ENCODE data around the gene TK1.

The TK1 gene

DNA sequence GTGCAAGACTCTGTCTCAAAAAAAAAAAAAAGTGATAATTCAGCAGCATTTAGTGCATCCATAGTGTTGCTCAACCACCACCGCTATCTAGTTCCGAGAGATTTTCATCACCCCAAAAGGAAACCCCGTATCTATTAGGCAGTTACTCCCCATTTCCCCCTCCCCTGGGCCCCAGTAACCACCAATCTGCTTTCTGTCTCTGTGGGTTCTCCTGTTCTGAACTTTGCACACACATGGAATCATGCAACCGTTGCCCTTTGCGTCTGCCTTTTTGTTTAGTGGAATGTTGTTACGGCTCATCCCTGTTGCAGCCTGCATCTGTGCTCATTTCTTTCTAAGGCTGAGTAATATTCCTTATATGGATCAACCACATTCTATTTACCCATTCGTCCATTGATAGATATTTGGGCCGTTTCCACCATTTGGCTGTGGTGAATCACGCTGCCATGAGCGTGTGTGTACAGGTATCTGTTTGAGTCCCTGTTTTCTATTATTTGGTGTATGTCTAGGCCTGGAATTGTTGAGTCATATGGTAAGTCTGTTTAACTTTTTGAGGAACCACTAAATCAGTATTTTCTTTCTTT lies 27.2 kb downstream of the TK1 start:
- no peak overlapping the region for H3K4me3 ChIP-seq (ENCODE audit: low read length)
- no peaks in the 10 kb centered on the region for H3K36me3 ChIP-seq (ENCODE audit: control insufficient read depth, low read depth, low read length)
- no peaks in the 10 kb centered on the region for H3K4me1 ChIP-seq (ENCODE audit: control insufficient read depth, low read depth, low read length)
- H3K27me3 ChIP-seq (ENCODE audit: control insufficient read depth, insufficient read depth, low read length) = no peaks in the 10 kb centered on the region
- no peak overlapping the region for H3K27ac ChIP-seq (ENCODE audit: low read length)
- H3K9me3 ChIP-seq (ENCODE audit: control insufficient read depth, low read depth, low read length) = no peaks in the 10 kb centered on the region
- no peak overlapping the region for H3K9ac ChIP-seq (ENCODE audit: low read length)

DNA sequence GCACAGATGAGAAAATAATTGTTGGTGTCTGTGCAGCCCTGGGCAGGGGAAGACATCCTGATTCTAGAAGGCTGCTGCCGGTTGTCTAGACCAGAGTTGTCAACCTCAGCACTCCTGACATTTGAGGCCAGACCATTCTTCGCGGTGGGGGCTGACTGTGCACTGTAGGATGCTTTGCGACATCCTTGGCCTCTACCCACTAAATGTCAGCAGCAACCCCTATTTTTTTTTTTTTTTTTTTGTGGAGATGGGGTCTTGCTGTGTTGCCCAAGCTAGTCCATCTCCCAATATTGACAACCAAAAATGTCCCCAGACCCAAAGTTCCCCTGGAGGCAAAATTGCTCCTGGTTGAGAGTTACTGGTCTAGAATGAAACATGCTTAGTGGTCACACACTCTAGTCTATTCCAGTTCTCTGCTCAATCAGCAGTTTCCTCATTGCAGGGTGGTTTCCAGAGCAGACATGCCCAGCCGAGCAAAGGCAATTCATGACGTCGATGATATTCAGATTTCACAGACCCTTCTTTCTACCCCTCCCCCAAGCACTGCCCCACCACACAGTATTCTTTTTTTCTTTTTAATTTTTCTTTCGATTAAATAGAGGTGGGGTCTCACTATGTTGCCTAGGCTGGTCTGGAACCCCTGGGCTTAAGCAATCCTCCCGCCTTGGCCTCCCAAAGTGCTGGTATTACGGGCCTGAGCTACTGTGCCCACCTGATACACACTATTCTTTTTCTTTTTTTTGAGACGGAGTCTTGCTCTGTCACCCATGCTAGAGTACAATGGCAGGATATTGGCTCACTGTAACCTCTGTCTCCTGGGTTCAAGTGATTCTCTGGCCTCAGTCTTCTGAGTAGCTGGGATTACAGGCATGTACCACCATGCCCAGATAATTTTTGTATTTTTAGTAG lies 31.7 kb downstream of the TK1 start:
- Histone ChIP-seq H3K27ac (ENCODE audit: low read length) (no peak overlapping the region), H3K4me1 (ENCODE audit: control insufficient read depth, low read depth, low read length) (no peaks in the 10 kb centered on the region), H3K36me3 (ENCODE audit: control insufficient read depth, low read depth, low read length) (no peaks in the 10 kb centered on the region), H3K9ac (ENCODE audit: low read length) (no peak overlapping the region), H3K27me3 (ENCODE audit: control insufficient read depth, insufficient read depth, low read length) (no peaks in the 10 kb centered on the region), H3K9me3 (ENCODE audit: control insufficient read depth, low read depth, low read length) (no peaks in the 10 kb centered on the region), H3K4me3 (ENCODE audit: low read length) (no peak overlapping the region)

DNA sequence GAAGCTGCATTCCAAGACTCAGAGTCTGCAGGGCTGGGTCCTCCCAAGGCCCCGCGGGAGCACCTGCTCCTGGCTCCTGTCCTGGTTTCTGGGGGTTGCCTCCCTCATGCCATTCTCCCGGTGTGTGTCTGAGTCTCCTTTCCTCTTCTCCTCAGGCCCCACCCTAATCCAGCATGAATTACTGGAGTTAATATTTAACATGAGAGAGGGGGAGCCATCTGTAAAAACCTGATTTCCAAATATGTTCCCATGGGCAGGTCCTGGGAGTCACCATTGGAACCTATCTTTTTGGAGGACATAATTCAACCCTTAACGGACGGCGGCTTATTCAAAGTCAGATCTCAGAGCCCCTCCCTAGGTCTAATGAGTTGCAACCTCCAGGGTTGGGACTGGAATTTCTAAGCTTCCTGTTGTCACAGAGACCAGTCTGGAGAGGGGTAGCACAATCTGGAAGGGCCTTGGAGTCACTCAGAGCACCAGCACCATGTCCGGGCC lies 35.3 kb downstream of the TK1 start:
- H3K27ac ChIP-seq (ENCODE audit: low read length) = no peak overlapping the region
- H3K4me1 ChIP-seq (ENCODE audit: control insufficient read depth, low read depth, low read length) = no peaks in the 10 kb centered on the region
- no peaks in the 10 kb centered on the region for H3K36me3 ChIP-seq (ENCODE audit: control insufficient read depth, low read depth, low read length)
- no peak overlapping the region for H3K9ac ChIP-seq (ENCODE audit: low read length)
- H3K27me3 ChIP-seq (ENCODE audit: control insufficient read depth, insufficient read depth, low read length) = no peaks in the 10 kb centered on the region
- H3K4me3 ChIP-seq (ENCODE audit: low read length) = no peak overlapping the region
- no peaks in the 10 kb centered on the region for H3K9me3 ChIP-seq (ENCODE audit: control insufficient read depth, low read depth, low read length)

DNA sequence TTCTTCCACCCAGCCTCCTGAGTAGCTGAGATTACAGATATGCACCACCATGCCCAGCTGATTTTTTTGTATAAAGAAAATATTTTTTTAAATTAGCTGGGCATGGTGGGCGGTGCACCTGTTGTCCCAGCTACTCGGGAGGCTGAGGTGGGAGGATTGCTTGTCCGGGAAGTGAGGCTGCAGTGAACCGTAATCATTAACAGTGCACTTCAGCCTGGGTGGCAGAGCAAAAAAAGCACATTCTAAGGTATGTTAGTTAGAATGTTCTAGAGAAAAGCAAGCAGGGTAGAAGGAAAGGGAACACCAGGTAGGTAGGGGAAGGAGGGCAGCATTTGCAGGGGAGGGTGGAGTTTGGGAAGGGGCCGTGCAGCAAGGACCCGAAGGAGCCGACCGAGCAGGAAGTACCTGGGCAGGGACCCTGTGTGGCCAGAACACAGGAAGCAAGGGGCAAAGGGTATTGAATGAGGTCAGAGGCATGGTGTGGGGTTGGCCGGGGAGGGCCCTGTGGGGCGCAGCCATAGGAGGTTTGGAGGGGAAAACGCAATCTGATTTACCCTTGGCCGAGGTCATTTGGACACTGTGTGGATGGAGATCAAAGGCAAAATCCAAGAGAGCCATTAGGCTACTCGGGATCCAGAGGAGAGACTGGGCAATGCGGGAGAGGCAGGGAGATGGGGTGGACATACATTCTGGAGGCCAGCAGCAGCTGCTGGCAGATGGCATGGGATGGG lies 38.4 kb downstream of the TK1 start:
- Histone ChIP-seq H3K9ac (ENCODE audit: low read length) (no peak overlapping the region), H3K27ac (ENCODE audit: low read length) (no peak overlapping the region), H3K27me3 (ENCODE audit: control insufficient read depth, insufficient read depth, low read length) (no peaks in the 10 kb centered on the region), H3K4me1 (ENCODE audit: control insufficient read depth, low read depth, low read length) (no peaks in the 10 kb centered on the region), H3K36me3 (ENCODE audit: control insufficient read depth, low read depth, low read length) (no peaks in the 10 kb centered on the region), H3K4me3 (ENCODE audit: low read length) (no peak overlapping the region), H3K9me3 (ENCODE audit: control insufficient read depth, low read depth, low read length) (no peaks in the 10 kb centered on the region)

DNA sequence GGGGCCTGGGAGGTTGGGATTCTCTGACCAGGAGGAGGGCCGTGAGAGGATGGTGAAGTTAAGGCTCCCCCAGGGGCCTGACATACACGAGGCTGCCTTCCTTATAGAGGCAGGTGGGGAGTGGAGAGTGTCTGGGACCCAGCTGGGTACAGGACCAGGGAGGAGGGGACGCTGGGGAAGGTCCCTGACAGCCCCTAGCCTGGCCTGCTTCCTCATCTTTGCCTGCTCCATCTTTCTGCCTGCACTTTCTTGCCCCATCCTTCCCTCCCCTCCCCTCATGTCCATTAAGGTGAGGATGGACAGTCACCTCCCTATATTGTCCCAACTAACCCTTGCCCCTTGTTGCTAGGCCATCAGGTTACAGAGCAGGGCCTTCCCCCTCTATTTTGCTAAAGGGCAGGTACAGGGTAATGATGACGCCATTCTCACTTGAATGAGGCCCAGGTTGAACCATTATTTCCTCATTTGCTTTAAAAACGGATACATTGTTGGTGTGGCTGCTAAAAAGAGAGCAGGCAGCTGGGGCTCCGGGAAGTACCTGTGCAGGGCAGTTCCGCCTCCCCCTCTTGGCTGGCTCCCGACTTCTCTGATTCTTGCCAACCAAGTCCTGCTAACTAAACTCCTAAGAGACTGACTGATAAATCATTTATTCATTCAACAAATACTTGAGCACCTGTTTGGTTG lies 39.4 kb downstream of the TK1 start:
- Histone ChIP-seq H3K27me3 (ENCODE audit: control insufficient read depth, insufficient read depth, low read length) (no peaks in the 10 kb centered on the region), H3K9ac (ENCODE audit: low read length) (no peak overlapping the region), H3K4me3 (ENCODE audit: low read length) (no peak overlapping the region), H3K4me1 (ENCODE audit: control insufficient read depth, low read depth, low read length) (no peaks in the 10 kb centered on the region), H3K9me3 (ENCODE audit: control insufficient read depth, low read depth, low read length) (no peaks in the 10 kb centered on the region), H3K27ac (ENCODE audit: low read length) (no peak overlapping the region), H3K36me3 (ENCODE audit: control insufficient read depth, low read depth, low read length) (no peaks in the 10 kb centered on the region)

DNA sequence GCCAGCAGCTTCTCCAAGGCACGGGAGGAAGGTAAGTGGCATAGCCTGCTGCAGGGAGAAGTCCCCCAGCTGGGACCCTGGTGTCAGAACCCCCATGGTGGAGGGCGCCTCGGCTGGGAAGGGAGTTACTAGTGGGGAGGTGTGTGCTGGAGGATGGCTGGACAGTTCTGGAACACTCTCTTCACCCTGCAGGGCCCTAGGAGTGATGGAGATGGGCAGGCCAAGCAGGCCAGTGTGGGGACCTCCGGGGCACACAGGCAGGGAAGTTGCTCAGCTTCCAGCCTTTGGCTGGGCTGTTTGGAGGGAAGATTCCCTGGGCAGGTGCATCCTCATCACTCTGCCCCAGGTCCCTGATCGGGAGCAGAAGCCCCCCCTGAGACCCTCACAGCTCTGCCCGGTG lies 40.0 kb downstream of the TK1 start:
- Histone ChIP-seq H3K36me3 (ENCODE audit: control insufficient read depth, low read depth, low read length) (no peaks in the 10 kb centered on the region), H3K4me1 (ENCODE audit: control insufficient read depth, low read depth, low read length) (no peaks in the 10 kb centered on the region), H3K4me3 (ENCODE audit: low read length) (no peak overlapping the region), H3K27me3 (ENCODE audit: control insufficient read depth, insufficient read depth, low read length) (no peaks in the 10 kb centered on the region), H3K9me3 (ENCODE audit: control insufficient read depth, low read depth, low read length) (no peaks in the 10 kb centered on the region), H3K9ac (ENCODE audit: low read length) (no peak overlapping the region), H3K27ac (ENCODE audit: low read length) (no peak overlapping the region)

DNA sequence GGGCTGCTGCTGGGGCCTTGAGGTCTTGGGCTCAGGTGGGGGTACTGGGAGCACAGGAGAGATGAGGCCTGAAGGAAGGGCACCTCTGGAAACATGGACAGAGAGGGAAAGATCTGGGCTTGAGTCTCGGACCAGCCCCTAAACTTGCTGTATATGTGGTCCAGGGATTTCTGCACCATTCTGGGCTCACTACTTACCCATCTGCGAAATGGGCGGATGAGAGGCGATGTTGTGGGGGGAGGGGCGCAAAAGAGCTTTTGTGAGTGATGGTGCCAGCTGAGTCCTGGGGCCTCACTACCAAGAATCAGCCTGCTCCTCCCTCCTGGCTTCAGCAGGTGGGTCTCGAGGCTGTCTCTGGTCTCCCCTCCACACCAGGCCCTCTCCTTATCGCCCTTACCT lies 40.4 kb downstream of the TK1 start:
- Histone ChIP-seq H3K9me3 (ENCODE audit: control insufficient read depth, low read depth, low read length) (no peaks in the 10 kb centered on the region), H3K36me3 (ENCODE audit: control insufficient read depth, low read depth, low read length) (no peaks in the 10 kb centered on the region), H3K27me3 (ENCODE audit: control insufficient read depth, insufficient read depth, low read length) (no peaks in the 10 kb centered on the region), H3K4me1 (ENCODE audit: control insufficient read depth, low read depth, low read length) (no peaks in the 10 kb centered on the region), H3K9ac (ENCODE audit: low read length) (no peak overlapping the region), H3K27ac (ENCODE audit: low read length) (no peak overlapping the region), H3K4me3 (ENCODE audit: low read length) (no peak overlapping the region)

DNA sequence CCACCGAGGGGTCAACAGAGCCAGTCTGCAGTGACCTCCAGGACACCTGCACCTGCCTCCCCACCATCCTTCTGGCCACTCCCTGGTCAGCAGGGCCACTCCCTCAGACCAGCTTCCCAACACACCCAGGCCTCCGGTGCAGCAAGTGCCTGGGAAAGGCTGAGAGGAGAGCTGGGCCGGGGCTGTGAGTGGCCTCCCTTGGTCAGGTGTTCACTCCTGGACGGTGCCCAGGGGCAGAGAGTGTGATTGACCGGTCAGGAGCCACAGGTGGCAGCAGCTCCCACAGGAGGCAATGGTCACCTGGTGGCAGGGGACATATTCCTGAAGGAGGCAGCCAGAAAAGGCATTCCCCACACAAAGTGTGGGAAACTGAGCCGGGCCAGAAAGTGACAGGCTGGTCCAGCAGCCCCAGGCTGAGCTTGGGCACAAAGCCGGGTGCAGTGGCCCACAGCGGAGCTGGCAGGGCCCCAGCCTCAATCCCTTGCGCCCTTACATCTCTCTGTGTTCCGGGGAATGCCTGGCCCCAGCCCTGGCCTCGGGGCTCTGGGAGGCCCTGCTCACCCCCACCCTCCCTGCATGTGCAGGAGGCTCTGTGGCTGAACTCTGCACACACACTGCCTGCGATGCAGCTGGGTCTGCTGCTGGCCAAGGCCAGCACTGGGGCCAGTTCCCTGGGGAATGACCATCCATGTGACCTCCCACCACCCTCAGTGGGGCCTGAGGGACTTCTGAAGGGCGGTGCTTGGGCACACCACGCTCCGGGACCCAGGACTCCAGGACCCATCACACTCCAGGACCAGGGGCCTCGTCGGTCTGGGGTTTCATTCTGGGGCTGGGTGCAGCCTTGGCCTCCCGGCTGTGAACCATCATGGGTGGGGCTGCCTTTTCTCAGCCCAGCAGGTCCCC lies 41.9 kb downstream of the TK1 start:
- Histone ChIP-seq H3K4me1 (ENCODE audit: control insufficient read depth, low read depth, low read length) (no peaks in the 10 kb centered on the region), H3K27ac (ENCODE audit: low read length) (no peak overlapping the region), H3K9ac (ENCODE audit: low read length) (no peak overlapping the region), H3K27me3 (ENCODE audit: control insufficient read depth, insufficient read depth, low read length) (no peaks in the 10 kb centered on the region), H3K36me3 (ENCODE audit: control insufficient read depth, low read depth, low read length) (no peaks in the 10 kb centered on the region), H3K4me3 (ENCODE audit: low read length) (no peak overlapping the region), H3K9me3 (ENCODE audit: control insufficient read depth, low read depth, low read length) (no peaks in the 10 kb centered on the region)

DNA sequence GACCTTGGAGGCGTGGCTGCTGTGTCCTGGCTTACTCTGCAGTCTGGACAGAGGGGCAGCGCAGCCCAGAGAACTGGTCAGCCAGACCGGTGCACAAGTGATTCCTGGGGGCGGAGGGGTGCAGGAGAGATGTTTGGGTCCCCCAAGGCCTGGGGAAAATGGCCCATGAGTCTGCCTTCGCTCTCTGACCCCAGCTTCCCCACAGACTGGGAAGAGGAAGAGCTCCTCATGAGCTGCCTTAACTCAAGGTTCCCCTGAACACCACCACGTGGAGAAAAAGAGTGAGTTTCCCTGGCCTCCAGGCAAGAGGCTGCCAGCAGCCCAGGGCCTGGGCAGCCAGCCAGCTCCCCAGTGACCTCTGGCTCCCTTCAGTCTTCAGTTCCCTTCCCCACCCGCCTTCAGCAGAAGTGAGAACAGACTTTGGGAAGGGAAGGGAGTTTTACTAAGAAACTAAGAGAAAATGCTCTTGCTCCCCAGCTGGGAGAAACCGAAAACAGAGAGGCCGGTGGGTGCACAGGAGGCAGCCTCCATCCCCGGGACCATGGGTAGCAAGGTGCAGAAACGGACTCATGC lies 42.6 kb downstream of the TK1 start:
- no peak overlapping the region for H3K4me3 ChIP-seq (ENCODE audit: low read length)
- no peaks in the 10 kb centered on the region for H3K27me3 ChIP-seq (ENCODE audit: control insufficient read depth, insufficient read depth, low read length)
- no peaks in the 10 kb centered on the region for H3K4me1 ChIP-seq (ENCODE audit: control insufficient read depth, low read depth, low read length)
- H3K36me3 ChIP-seq (ENCODE audit: control insufficient read depth, low read depth, low read length) = no peaks in the 10 kb centered on the region
- no peak overlapping the region for H3K9ac ChIP-seq (ENCODE audit: low read length)
- H3K9me3 ChIP-seq (ENCODE audit: control insufficient read depth, low read depth, low read length) = no peaks in the 10 kb centered on the region
- H3K27ac ChIP-seq (ENCODE audit: low read length) = no peak overlapping the region

DNA sequence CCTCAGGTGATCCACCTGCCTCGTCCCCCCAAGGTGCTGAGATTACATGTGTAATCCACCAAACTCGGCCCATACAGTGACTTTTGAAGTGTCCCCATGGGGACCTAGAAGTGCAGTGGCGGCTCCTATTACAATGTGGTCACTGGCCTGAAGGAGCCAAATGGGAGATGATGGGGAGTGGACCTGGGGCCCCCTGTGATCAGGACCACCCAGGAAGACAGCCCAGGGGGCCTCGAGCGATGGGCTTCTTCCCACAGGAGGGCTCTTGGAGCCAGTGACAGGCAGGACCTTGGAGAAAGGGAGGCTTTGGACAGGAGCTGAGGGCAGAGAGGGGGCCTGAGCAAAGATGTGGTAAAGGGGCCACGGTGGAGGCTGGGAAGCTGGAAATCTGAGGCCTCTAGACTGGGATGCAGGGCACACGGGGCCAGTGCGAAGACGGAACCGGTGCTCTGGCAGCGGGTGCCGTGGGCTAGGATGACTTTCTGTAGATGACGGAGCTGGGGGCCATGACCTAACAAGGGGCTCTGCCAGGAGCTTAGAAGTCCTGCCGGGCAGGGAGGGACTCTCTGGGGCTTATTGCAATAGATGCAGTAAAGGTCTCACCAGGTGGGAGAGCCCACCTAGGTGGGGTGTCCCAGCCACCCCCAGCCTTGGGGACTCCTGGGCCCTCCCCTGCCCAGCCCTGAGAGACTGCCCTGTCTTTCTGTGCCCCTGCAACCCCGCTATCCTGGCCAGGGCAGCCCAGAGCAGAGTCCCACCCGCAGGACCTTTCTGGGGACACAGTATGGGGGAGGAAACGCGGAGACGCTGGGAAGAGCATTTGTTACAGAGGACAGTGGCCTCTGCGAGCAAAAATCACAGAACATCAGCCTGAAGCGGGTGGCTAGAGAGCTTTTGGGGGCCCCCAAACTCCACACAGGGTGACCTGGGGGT lies 43.4 kb downstream of the TK1 start:
- Histone ChIP-seq H3K27me3 (ENCODE audit: control insufficient read depth, insufficient read depth, low read length) (no peaks in the 10 kb centered on the region), H3K4me1 (ENCODE audit: control insufficient read depth, low read depth, low read length) (no peaks in the 10 kb centered on the region), H3K36me3 (ENCODE audit: control insufficient read depth, low read depth, low read length) (no peaks in the 10 kb centered on the region), H3K27ac (ENCODE audit: low read length) (no peak overlapping the region), H3K9ac (ENCODE audit: low read length) (no peak overlapping the region), H3K9me3 (ENCODE audit: control insufficient read depth, low read depth, low read length) (no peaks in the 10 kb centered on the region), H3K4me3 (ENCODE audit: low read length) (no peak overlapping the region)
